GM21360 (cell line): ENCODE results near the gene ZRANB1.

Experiments
- ATAC-seq: cut with Tn5 transposase; IDR thresholded peaks from one replicate; pipeline ENCODE4 v1.9.1; 2021; ENCODE audit warnings: mild to moderate bottlenecking, moderate library complexity; ENCODE audit not compliant: unreplicated experiment

ZRANB1 gene

DNA sequence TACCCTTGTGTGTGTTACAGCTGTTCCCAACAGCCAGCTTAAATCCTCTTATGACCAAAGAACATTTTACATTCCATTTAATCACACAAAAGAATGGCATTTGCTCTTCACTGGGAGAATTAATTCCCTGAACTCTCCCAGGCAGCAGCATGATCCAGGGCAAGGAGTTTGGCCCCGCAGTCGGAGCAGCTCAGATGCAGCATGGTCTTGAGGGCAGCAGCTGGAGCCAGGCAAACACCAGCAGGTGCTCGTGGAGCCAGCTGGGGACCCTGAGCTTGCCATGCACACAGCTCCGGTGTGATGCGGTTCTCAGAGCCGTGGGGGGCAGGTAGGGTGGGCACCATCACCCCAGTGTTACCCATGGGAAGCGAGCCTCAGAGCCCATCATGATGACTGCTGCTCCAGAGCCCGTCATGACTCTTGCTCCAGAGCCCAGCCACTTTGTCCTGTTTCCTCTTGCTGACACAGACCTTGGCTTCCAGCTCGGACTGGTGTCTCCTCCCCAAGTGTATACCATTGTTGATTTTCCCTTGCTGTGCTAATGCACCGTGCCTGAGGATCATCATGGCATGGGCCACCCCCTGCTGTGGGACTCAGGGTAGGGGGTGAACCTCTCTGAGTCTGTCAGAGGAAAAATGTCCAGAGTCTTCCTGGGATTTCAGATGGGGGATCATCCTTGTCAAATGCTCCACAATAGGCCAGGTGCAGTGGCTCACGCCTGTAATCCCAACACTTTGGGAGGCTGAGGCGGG is 75.8 kb downstream of the ZRANB1 start:
- ATAC-seq: no peak

GRCh38 chr10:125018576-125019143 is 76.7 kb downstream of the ZRANB1 start:
- no peak for ATAC-seq

- no peak for ATAC-seq
Observed at GRCh38 chr10:125020386-125020785, 78.5 kb downstream of the ZRANB1 start.

GRCh38 chr10:125020871-125021270 is 78.9 kb downstream of the ZRANB1 start:
- no peak for ATAC-seq

- ATAC-seq: no peak
Observed at GRCh38 chr10:125021686-125022344, 79.9 kb downstream of the ZRANB1 start.

GRCh38 chr10:125022671-125023070 is 80.7 kb downstream of the ZRANB1 start:
- no peak for ATAC-seq

- no peak for ATAC-seq
Observed at GRCh38 chr10:125023255-125023654, 81.3 kb downstream of the ZRANB1 start.

GRCh38 chr10:125023862-125024496 is 82.1 kb downstream of the ZRANB1 start:
- no peak for ATAC-seq

DNA sequence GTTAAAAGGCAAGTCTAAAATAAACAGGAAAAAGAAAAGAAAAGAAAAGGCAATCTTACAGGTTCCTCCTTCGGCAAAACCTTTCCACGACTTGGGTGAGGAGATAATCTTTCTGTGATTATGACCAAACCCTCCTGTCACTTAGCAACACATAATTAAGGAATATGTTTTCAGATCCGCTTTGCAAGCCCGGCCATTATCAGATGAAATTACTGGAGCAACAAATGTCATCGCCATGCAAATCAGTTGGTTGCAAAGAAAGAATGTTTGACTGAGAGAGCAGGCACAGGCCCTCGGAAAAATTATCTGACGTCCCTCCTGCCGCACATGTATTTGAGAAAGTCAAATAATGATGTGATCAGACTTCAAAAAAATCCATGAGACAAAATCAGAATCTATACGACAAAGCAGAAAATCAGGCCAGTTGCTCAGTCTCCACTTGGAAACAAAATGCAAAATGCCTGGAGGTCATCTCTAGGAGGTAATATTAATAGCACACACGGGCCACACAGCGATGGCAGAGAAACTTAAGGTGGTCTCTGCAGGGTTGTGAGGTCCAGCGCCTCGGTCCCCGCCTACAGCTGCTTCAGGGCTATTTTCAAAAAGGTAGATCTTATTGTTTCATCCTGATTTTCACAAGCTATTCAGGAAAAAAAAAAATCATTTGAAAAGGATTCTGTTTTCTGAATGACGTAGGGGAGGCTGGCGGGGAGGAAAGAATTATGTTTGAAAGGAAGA is 82.7 kb downstream of the ZRANB1 start:
- no peak for ATAC-seq

DNA sequence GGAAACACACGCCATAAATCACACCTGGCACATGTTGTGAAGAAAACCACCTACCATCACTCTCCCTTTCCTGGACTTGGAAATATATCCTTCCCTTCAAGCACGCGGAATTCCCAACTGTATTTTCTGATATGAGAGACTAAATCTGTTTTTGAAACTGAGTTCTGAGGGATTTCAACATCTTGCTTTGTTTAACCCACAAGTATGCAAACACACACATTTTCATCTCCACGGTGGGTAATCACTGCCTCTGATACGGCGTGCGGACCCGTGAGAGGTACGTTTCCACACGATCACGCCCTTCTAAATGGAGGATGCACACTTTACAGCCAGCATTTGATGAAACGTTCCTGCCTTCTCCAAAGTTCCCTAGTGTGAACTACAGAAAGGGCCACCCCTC is 83.4 kb downstream of the ZRANB1 start:
- ATAC-seq: no peak

DNA sequence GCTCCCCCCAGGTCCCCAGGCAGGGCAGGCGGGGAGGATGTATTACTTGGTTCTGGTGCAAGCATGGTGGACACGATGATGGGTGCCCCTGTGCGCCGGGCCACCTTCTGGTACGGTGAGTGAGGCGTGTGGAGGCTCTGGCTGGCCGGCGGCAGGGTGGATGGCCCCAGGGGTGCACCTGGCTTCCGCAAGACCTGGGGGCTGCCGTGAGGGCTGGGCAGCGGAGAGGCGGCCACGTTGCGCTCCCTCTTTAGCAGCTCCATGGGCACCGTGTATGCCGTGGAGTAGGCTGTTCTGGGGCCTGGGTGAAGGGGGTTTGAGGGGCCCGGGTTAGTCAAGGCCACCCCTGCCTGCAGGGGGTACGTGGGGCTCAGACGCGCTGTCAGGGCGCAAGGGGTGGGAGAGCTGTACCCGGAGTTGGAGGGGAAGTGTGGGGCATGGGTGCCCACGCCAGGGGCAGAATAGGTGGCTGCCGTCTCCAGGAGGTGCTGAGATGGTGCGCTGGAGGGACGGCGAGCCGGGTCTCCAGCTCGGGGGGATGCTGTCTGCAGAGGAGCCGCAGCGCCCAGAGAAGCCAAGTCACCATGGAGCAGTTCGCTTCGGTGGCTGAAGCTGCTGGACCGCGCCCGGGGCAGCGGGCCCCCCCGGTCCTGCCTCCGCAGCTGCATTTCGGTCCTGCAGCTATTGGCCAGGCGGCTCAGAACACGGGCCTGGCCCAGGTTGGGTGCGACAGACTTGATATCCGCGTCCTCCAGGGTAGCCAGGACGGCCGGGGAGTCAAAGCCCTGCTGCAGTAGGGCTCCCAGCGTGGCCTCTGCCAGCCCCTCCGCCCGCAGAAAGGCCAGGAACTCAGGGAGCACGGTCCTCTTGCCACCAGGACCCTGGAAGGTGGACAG is 84.4 kb downstream of the ZRANB1 start:
- no peak for ATAC-seq

GRCh38 chr10:125026974-125027735 is 85.2 kb downstream of the ZRANB1 start:
- ATAC-seq: no peak

- ATAC-seq: no peak
Observed at GRCh38 chr10:125027871-125028869, 86.2 kb downstream of the ZRANB1 start.

DNA sequence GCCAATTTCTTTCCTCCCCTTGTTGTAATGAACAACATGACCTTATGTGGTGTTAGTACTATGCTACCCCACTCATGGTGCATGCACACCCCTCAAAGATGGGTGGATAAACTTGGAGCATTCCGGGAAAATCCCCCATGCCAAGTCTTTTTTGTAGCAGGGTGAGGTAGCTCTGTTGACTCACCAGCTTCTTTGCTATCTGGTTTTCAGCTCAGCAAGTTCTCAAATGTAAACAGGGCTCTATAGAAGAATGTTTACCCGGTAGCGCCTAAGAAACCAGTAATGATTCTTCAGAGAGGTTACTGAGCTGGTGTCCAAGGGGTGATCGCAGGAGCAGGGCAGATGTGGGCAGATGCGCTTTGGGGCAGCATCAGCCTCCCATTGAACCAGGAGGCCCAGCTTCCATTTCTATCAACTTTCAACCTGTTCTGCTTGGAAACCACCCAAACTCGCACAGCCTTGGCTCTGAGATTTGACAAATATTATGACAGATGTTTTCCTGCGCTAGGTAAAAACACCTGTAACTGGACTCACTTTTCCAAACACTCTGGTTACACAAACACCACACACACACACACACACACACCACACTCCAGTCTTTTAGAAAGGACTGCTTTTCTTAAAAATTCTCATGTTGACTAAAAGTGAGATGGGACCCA is 87.8 kb downstream of the ZRANB1 start:
- no peak for ATAC-seq

DNA sequence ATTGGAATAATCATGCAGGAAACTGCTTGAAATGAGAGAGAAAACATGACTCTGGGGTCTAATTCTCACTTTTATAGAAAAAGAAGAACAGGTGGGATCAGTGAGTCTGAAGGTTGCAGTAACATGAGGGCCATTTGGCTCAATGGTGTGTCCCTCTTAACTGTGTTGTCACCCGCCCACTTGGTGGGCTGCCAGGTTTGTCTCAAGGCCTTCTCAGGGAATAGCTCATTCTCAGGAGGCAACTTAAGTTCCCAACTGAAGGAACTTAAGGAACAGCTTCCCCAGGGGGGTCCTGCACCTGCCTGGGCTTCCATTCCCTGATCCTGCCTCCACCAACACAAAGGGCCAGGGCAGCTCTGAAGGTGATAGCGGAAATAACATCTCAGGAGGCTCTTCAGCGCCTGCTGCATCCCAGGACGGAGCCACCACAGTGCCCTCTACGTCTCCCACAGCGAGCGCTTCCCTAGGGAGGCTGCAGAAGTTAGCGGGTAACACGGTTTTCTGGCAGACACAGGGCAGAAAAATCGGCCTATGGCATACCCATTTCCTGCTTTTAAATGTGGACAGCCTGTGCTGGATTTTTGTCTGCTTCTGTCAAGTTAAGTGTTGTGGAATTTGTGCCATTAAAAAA is 88.8 kb downstream of the ZRANB1 start:
- ATAC-seq: no peak

DNA sequence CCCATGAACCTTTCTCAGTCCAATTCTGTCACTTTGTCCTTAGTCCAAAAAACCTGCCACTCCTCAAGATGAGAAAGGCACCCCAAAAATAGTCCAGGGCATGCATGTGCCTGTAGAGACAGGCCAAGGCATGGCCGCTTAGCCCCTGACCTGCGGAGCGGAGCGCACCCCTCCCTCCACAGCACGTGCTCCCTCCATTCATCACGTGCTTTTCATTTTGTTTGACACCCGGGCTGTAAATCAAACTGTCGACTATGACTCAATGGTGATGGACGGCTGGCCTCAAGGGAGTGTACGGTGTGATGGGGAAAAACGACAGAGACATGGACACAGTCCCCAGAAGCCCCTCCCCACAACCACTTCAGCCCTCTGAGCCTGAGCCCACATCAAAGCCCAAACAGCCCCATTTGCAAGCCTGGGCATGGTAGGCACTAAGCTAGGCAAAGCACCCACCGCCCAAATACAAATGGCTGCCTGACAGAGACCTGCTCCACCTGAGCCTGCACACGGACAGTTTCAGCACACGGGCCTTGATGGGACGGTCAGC is 90.6 kb downstream of the ZRANB1 start:
- no peak for ATAC-seq
